H54 (cell line): Measurements from ENCODE around the gene UBA3.
A peak's percentile ranks its signal among the peaks of the same experiment; 100 is the strongest.

Source experiments
- DNase-seq: peaks from one replicate; pipeline ENCODE4 v3.0.0; 2011; ENCODE audit warnings: low spot score, mixed read lengths; ENCODE audit not compliant: insufficient read length
- FAIRE-seq: peaks from 3 replicates; lab custom pipeline; 2011; peaks lifted over from hg19 to GRCh38; lab: Jason Lieb, UNC
- POLR2A ChIP-seq: IDR thresholded peaks from 2 replicates; pipeline ENCODE4 v1.6.1; 2011; ENCODE audit warnings: low read depth, mild to moderate bottlenecking, low read length

UBA3 gene

GRCh38 chr3:69080233-69080920, at the start of gene UBA3:
UBA3 (minus strand) TSS chr3:69080365; CDS start chr3:69080353, 12 bp downstream.
- peak; percentile 78 for DNase-seq
- no peak for FAIRE-seq
- TF ChIP-seq POLR2A: peak; percentile 91

DNA sequence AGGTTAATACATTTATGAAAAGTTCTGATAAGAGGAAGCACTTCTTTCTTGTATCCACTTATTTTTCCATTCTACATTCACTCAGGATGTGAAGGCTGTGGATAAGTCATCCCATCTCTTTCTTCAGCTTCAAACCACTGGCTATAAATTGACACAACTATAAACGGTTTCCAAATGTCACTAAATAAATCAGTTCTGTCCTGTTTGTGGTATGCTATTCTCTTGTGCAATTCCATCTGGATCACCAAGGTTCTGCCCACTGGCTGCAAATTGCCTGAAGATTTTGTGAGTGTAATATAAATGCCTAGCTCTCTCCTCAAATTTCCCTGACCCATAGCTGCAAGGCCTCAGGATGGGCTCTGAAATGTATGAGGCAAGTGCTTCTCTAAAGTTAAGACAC, 49.4 kb upstream of the UBA3 start:
- no peak for DNase-seq
- TF ChIP-seq POLR2A: no peak
- FAIRE-seq: no peak

- DNase-seq (no peak), FAIRE-seq (no peak)
- no peak for TF ChIP-seq POLR2A
These were observed 48.3 kb upstream of the UBA3 start for GRCh38 chr3:69128509-69128908.

DNA sequence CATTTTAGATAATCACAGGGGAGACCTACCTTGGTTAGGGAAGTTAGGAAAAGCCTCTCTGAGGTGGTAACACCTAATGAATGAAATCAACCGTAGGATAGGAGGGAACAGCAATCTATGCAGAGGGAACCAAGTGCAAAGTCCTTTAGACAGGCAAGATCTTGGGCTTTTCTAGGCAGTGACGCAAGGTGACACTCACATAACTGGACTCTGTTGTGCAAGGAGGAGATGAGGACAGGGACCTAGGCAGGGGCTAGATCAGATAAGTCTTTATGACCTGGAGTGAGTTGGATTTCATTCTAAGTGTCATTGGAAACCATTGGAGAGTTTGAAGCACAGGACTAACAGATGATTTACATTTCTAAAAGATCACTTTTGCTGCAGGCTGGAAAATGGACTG, 46.8 kb upstream of the UBA3 start:
- FAIRE-seq: no peak
- DNase-seq: no peak
- no peak for TF ChIP-seq POLR2A

DNA sequence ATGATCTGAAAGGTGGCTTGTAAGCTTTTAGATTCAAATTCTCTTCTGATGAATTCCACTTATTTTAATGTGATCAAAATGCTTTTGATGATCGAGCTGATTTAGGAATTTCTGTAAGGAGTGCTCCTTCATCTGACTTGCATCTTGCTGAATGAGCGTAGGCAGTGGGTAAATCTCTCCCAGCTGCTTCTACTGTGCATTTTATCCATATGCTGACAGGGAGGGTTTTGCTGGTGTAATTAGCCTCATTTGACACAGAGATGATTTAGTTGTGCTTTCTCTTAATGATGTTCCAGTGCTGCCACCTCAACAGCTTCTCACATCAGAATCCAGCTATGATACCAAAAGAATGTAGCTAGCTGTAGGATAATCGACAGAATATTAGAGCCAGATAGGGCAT, 46.1 kb upstream of the UBA3 start:
- FAIRE-seq: no peak
- no peak for TF ChIP-seq POLR2A
- DNase-seq: no peak

- TF ChIP-seq POLR2A: no peak
- DNase-seq (no peak), FAIRE-seq (no peak)
These were observed 42.2 kb upstream of the UBA3 start, which contains the start of gene LMOD3 for GRCh38 chr3:69122403-69122802. LMOD3 (minus strand) TSS chr3:69122595; CDS start chr3:69122386, 209 bp downstream.

DNA sequence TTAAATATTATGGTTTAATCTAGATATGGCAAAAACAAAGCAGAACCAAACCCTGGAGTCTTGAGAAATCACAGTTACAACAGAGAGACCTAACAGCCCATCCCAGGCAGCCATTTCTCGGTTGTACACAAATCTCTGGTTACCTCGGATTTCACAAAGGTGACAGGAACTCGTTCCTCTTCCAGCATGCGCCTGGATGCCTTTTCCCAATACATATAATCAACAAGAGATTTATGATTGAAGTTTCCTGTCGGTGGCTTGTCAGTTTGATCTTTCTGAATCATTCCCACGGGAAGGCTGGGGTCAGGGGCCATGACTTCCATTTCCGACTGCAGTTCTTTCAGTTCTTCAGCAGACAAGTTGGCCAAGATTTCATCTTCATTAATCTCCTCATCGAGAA, 41.8 kb upstream of the UBA3 start:
- no peak for DNase-seq
- FAIRE-seq: no peak
- no peak for TF ChIP-seq POLR2A

DNA sequence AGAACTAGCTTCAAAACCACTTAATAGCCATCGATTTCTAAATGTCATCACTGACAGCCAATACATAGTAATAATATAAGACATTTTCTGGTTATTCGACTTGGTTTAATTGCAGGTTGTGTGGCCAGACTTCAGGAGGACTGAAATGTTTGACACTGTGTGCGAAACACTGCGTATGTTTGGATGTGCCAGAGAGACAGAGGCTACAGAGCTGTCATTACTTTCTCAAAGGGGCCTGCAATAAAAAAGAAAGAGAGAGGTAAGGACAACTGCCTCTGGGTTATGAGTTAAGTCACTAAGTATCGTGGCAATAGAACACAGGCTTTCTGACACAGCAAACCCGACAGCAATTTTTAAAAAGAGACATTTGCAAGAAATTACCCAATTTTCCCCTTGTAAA, 41.3 kb upstream of the UBA3 start:
- FAIRE-seq: no peak
- no peak for TF ChIP-seq POLR2A
- DNase-seq: no peak

DNA sequence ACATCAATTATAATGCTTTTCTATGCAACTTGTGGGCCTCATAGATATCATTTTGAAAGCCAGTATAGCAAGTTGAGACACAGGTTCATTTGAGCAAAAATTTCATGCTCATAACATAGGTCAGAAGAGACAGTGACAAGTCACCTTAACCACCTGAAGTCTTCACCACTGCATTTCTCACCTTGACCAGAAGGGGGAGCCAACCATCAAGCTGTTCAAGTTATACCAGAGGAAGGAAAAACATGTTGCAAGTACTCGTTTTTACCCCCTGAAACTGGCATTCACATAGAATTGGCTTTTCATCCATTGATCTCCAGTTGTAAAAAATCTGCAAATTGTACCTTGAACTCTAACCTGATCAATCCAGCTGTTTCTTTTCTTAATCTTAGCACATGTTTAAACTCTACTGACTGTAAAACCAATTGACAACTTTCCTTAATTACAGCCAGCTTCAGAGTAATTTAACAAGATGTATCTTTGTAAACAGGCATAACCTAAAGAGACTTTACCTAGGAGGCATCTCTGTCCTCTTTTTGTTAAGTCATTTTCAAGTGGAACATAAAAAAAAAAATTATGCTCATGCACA, 40.8 kb upstream of the UBA3 start:
- no peak for TF ChIP-seq POLR2A
- DNase-seq: peak; percentile 10
- FAIRE-seq: peak; percentile 97

DNA sequence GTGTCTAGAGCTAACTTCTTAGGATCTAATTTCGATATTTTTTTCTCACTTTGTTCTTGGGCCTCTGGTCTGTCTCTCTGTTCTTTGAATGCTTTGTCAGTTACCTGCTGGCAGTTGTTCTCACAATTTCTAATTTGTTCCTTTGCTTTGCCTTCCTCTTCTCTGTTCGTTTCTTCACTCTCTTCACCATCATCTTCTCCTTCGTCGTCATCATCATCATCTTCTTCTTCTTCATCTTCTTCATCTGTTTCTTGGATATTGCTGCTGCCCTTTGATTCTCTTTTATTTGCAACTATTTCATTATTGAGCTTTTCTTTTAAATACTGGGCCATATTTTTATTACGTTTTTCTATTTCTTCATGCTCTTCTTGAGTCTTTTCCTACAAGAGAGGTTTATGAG, 39.5 kb upstream of the UBA3 start:
- DNase-seq (no peak), FAIRE-seq (peak; percentile 15)
- no peak for TF ChIP-seq POLR2A

- FAIRE-seq (no peak), DNase-seq (no peak)
- no peak for TF ChIP-seq POLR2A
These were observed 39.0 kb upstream of the UBA3 start for GRCh38 chr3:69119138-69119537.

DNA sequence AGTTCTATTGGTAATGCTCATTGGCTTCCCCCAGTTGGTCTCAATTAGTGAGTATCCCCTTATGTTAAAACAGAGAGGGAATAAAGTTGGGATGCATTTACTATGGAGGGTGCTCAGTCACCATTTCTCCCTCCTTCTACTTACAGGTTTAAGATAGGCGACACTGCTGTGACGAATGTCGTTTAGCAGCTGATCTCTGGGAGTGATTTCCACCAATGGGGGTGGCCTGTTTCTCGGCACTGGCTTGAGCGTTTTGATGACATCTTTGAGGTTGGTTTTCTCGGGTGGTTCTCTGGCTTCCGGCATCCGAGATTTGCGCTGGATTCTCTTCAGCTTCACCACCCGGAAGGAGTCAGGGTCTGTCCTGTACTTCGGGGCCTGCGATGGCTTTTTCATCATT, 38.4 kb upstream of the UBA3 start:
- FAIRE-seq: no peak
- no peak for DNase-seq
- no peak for TF ChIP-seq POLR2A

DNA sequence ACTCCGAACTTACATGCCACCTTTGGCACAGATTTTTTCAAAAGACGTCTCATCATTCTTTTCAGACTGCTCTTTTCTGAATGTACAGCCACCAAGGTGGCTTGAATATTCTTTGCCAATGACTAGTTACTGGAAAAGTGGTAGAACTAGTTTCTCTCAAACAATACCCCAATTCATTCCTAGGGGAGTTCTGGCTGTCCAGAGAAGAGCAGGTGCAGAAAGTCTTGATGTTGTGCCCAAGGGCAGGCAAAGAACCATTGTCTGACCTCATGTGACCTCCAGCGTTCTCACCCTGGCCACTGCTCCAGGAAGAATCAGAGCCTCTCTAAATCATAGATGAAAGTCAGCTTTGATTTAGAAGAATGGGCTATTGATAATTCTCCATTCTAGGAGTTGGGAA, 36.7 kb upstream of the UBA3 start:
- TF ChIP-seq POLR2A: no peak
- FAIRE-seq: no peak
- no peak for DNase-seq

DNA sequence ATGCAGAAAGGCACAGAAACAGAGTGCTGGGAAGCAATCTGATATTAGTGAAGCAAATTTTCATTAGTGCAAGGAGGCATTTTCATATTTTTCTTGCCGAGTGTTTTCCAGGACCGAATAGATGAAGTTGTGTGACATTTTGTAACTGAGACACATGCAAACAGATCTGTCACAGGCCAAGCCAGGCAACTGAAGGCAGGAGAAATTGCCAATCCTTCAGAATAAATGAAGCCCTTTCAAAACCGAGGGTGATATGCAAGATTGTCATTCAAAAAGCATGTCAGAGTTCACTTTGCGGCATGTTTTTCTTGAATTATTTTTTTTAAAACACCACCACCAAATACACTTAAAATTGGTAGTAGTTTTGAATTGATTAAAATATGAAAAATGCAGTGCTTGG, 36.0 kb upstream of the UBA3 start:
- no peak for TF ChIP-seq POLR2A
- no peak for DNase-seq
- FAIRE-seq: no peak

DNA sequence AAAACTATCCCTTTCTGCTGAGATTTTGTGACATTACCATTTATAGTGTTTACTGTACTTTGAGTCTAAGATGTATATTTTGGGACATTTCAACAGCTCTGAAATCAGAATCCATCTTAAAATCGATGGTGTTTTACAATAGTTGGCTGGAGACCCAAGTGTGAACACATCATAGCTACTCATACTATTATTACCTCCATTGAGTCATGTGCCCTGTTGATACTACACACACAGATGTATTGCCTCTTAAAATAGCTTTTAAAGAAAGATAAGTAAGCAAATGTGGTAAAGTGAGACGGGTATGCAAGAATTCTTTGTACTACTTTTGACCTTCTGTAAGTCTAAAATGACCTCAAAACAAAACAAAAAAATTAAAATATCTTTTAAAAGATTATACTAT, 35.6 kb upstream of the UBA3 start:
- FAIRE-seq (no peak), DNase-seq (no peak)
- no peak for TF ChIP-seq POLR2A
